ENCODE measurements around the gene PAM. TPM values are rescaled to one million over a fixed set of nuclear protein-coding genes. Genes with fewer than 3 reads are reported as not detected.

Gene PAM
- polyA plus RNA-seq, 1 donor from 2014 or later = 363 TPM

DNA sequence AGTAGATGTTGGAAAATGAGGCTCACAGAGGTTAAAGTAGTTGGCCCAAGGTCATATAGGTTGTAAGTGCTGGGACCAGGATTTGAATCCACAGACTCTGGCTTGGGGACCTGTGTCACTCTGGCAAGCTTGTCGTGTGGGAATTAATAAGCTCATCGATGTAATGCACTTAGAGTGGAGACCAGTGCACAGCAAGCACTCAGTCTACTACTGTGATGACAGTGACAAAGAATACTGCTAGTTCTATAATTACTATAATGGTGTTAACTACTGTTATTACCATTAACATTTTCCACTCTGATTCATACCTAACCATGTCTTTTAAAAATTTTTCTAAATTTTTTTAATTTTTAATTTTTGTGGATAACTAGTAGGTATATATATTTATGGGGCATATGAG, 12.8 kb downstream of the PAM start:
- H3K27ac ChIP-seq (ENCODE audit: low read length) = no peak overlapping the region
- no peak overlapping the region for H3K4me2 ChIP-seq (ENCODE audit: low read length)
- no peak overlapping the region for H3K9ac ChIP-seq (ENCODE audit: low read length)
- no peaks in the 10 kb centered on the region for H3K9me2 ChIP-seq (ENCODE audit: insufficient read depth, low read length)
- peaks cover 27% of the 10 kb centered on the region for H3K79me2 ChIP-seq (replicated peaks; ENCODE audit: insufficient read depth, low read length)
- TF ChIP-seq MXI1 (conservative IDR thresholded peaks at IDR 0.05; ENCODE audit: poor library complexity, severe bottlenecking) = no peak
- TF ChIP-seq, protein P1, sequence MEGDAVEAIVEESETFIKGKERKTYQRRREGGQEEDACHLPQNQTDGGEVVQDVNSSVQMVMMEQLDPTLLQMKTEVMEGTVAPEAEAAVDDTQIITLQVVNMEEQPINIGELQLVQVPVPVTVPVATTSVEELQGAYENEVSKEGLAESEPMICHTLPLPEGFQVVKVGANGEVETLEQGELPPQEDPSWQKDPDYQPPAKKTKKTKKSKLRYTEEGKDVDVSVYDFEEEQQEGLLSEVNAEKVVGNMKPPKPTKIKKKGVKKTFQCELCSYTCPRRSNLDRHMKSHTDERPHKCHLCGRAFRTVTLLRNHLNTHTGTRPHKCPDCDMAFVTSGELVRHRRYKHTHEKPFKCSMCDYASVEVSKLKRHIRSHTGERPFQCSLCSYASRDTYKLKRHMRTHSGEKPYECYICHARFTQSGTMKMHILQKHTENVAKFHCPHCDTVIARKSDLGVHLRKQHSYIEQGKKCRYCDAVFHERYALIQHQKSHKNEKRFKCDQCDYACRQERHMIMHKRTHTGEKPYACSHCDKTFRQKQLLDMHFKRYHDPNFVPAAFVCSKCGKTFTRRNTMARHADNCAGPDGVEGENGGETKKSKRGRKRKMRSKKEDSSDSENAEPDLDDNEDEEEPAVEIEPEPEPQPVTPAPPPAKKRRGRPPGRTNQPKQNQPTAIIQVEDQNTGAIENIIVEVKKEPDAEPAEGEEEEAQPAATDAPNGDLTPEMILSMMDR (IDR thresholded peaks at IDR 0.05; ENCODE audit: poor library complexity, severe bottlenecking) = no peak
- TF ChIP-seq TAF1 (IDR thresholded peaks at IDR 0.05; ENCODE audit: low read depth) = no peak
- no peak for TF ChIP-seq EP300 (conservative IDR thresholded peaks at IDR 0.05; ENCODE audit: poor library complexity, severe bottlenecking)
- TF ChIP-seq, protein P2, sequence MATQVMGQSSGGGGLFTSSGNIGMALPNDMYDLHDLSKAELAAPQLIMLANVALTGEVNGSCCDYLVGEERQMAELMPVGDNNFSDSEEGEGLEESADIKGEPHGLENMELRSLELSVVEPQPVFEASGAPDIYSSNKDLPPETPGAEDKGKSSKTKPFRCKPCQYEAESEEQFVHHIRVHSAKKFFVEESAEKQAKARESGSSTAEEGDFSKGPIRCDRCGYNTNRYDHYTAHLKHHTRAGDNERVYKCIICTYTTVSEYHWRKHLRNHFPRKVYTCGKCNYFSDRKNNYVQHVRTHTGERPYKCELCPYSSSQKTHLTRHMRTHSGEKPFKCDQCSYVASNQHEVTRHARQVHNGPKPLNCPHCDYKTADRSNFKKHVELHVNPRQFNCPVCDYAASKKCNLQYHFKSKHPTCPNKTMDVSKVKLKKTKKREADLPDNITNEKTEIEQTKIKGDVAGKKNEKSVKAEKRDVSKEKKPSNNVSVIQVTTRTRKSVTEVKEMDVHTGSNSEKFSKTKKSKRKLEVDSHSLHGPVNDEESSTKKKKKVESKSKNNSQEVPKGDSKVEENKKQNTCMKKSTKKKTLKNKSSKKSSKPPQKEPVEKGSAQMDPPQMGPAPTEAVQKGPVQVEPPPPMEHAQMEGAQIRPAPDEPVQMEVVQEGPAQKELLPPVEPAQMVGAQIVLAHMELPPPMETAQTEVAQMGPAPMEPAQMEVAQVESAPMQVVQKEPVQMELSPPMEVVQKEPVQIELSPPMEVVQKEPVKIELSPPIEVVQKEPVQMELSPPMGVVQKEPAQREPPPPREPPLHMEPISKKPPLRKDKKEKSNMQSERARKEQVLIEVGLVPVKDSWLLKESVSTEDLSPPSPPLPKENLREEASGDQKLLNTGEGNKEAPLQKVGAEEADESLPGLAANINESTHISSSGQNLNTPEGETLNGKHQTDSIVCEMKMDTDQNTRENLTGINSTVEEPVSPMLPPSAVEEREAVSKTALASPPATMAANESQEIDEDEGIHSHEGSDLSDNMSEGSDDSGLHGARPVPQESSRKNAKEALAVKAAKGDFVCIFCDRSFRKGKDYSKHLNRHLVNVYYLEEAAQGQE (IDR thresholded peaks at IDR 0.05; ENCODE audit: borderline replicate concordance) = no peak
- TF ChIP-seq EZH2 (IDR thresholded peaks at IDR 0.05; ENCODE audit: borderline replicate concordance, insufficient read depth, low read length, poor library complexity, severe bottlenecking) = no peak
- no peak for TF ChIP-seq SMC3 (conservative IDR thresholded peaks at IDR 0.05; ENCODE audit: poor library complexity)
- no peak for TF ChIP-seq POLR2AphosphoS5 (IDR thresholded peaks at IDR 0.05)
- TF ChIP-seq RAD21 (conservative IDR thresholded peaks at IDR 0.05) = no peak
- H3K27me3 ChIP-seq (ENCODE audit: insufficient read depth, low read depth, low read length) = no peaks in the 10 kb centered on the region
- H2AFZ ChIP-seq (ENCODE audit: low read depth, low read length) = no peak overlapping the region
- no peaks in the 10 kb centered on the region for H3K36me3 ChIP-seq (ENCODE audit: insufficient read depth, low read length)
- no peak overlapping the region for H3K4me3 ChIP-seq (ENCODE audit: low read length)
- H3F3A ChIP-seq (ENCODE audit: insufficient read depth, low read length, poor library complexity, severe bottlenecking) = no peaks in the 10 kb centered on the region
- no peaks in the 10 kb centered on the region for H4K20me1 ChIP-seq (ENCODE audit: insufficient read depth)
- no peaks in the 10 kb centered on the region for H3K9me3 ChIP-seq (ENCODE audit: low read length)

DNA sequence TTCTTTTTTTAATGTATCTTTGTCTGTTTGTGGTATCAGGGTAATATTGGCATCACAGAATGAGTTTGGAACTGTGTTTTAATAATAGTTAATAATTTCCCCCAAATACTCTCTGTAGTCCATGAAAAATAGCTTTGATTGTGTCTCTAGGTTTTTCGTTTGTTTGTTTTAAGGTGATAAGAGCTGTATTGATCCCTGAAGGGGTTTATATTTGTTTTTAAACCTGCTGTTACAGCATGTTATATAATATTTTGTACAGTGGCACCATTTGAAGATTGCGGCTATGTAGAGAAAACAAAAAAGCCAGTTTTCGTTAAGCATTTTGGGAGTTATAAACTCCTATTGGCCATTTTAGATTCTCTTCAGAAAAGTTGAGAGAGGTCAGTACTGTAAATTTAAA, 15.7 kb downstream of the PAM start:
- Histone ChIP-seq H2AFZ (ENCODE audit: low read depth, low read length) (no peak overlapping the region), H3F3A (ENCODE audit: insufficient read depth, low read length, poor library complexity, severe bottlenecking) (no peaks in the 10 kb centered on the region), H3K27ac (ENCODE audit: low read length) (no peak overlapping the region), H4K20me1 (ENCODE audit: insufficient read depth) (no peaks in the 10 kb centered on the region), H3K27me3 (ENCODE audit: insufficient read depth, low read depth, low read length) (no peaks in the 10 kb centered on the region), H3K9me3 (ENCODE audit: low read length) (no peaks in the 10 kb centered on the region), H3K9ac (ENCODE audit: low read length) (no peak overlapping the region), H3K9me2 (ENCODE audit: insufficient read depth, low read length) (no peaks in the 10 kb centered on the region), H3K4me3 (ENCODE audit: low read length) (no peak overlapping the region), H3K79me2 (replicated peaks; ENCODE audit: insufficient read depth, low read length) (peaks cover 32% of the 10 kb centered on the region), H3K36me3 (ENCODE audit: insufficient read depth, low read length) (no peaks in the 10 kb centered on the region), H3K4me2 (ENCODE audit: low read length) (no peak overlapping the region)
- TF ChIP-seq, protein P1 (IDR thresholded peaks at IDR 0.05; ENCODE audit: poor library complexity, severe bottlenecking) = no peak
- no peak for TF ChIP-seq SMC3 (conservative IDR thresholded peaks at IDR 0.05; ENCODE audit: poor library complexity)
- TF ChIP-seq EZH2 (IDR thresholded peaks at IDR 0.05; ENCODE audit: borderline replicate concordance, insufficient read depth, low read length, poor library complexity, severe bottlenecking) = no peak
- TF ChIP-seq MXI1 (conservative IDR thresholded peaks at IDR 0.05; ENCODE audit: poor library complexity, severe bottlenecking) = no peak
- TF ChIP-seq TAF1 (IDR thresholded peaks at IDR 0.05; ENCODE audit: low read depth) = no peak
- TF ChIP-seq EP300 (conservative IDR thresholded peaks at IDR 0.05; ENCODE audit: poor library complexity, severe bottlenecking) = no peak
- TF ChIP-seq POLR2AphosphoS5 (IDR thresholded peaks at IDR 0.05) = no peak
- TF ChIP-seq, protein P2 (IDR thresholded peaks at IDR 0.05; ENCODE audit: borderline replicate concordance) = no peak
- no peak for TF ChIP-seq RAD21 (conservative IDR thresholded peaks at IDR 0.05)

All from neural cell (in vitro differentiated cells).